ENCODE results near the gene PSME2. TPM values are rescaled to one million over a fixed set of nuclear protein-coding genes. Genes with fewer than 3 reads are reported as not detected.

The PSME2 gene
- polyA plus RNA-seq (2013) = 88.2 and 92.1 TPM in 2 replicates

GRCh38 chr14:24146453-24146977 is at the start of gene PSME2:
Gene PSME2, minus strand, starts transcription at chr14:24146610. Its CDS starts 29 bp downstream, at chr14:24146581.
- Histone ChIP-seq H4K12ac (ENCODE audit: low read depth, low read length) (peak within 1 kb of the TSS; percentile 66), H3K9ac (ENCODE audit: low read length) (peak within 1 kb of the TSS; percentile 97), H2AFZ (ENCODE audit: insufficient read depth, low read length, poor library complexity) (peak within 1 kb of the TSS; percentile 89), H3K4me2 (ENCODE audit: low read length) (peak within 1 kb of the TSS; percentile 98), H3K23ac (ENCODE audit: low read length) (no peak within 1 kb of the TSS), H3K4me3 (ENCODE audit: low read depth, low read length) (peak within 1 kb of the TSS; percentile 90), H3K4ac (ENCODE audit: low read depth, low read length) (peak within 1 kb of the TSS; percentile 93), H3K36me3 (ENCODE audit: control insufficient read depth in 1 of 2, insufficient read depth in 2 of 2, low read length in 2 of 2) (peaks cover 26 to 31% of the 10 kb centered on the region in 2 experiments), H2BK5ac (ENCODE audit: low read depth, low read length, poor library complexity) (peak within 1 kb of the TSS; percentile 85), H3K79me2 (ENCODE audit: control insufficient read depth, insufficient read depth, low read length, poor library complexity) (peaks cover 14% of the 10 kb centered on the region), H2BK120ac (ENCODE audit: insufficient read depth, low read length, poor library complexity) (peak within 1 kb of the TSS; percentile 43), H4K91ac (ENCODE audit: low read depth, low read length) (peak within 1 kb of the TSS; percentile 88), H2AK5ac (ENCODE audit: low read length) (no peak within 1 kb of the TSS), H4K8ac (ENCODE audit: low read depth, low read length) (peak within 1 kb of the TSS; percentile 88), H3K27ac (ENCODE audit: low read depth, low read length) (peak within 1 kb of the TSS; percentile 80), H3K14ac (ENCODE audit: low read length) (peak within 1 kb of the TSS; percentile 89), H3K27me3 (ENCODE audit: insufficient read depth, low read length) (no peaks in the 10 kb centered on the region), H3K18ac (ENCODE audit: low read length) (peak within 1 kb of the TSS; percentile 52), H3K4me1 (ENCODE audit: control insufficient read depth in 1 of 2, insufficient read depth in 2 of 2, low read length in 2 of 2) (peaks cover 10 to 16% of the 10 kb centered on the region in 2 experiments), H3K79me1 (ENCODE audit: low read length) (peaks cover 15% of the 10 kb centered on the region), H3K9me3 (ENCODE audit: insufficient read depth, low read depth, low read length) (peaks cover 3% of the 10 kb centered on the region), H2BK12ac (ENCODE audit: low read length) (no peak within 1 kb of the TSS)
- WGBS (ENCODE audit: extremely low coverage, insufficient coverage, insufficient read length) = no CpG with 5 or more reads among the region's 25 CpGs
- peak; percentile 95 to 96 for DNase-seq

DNA sequence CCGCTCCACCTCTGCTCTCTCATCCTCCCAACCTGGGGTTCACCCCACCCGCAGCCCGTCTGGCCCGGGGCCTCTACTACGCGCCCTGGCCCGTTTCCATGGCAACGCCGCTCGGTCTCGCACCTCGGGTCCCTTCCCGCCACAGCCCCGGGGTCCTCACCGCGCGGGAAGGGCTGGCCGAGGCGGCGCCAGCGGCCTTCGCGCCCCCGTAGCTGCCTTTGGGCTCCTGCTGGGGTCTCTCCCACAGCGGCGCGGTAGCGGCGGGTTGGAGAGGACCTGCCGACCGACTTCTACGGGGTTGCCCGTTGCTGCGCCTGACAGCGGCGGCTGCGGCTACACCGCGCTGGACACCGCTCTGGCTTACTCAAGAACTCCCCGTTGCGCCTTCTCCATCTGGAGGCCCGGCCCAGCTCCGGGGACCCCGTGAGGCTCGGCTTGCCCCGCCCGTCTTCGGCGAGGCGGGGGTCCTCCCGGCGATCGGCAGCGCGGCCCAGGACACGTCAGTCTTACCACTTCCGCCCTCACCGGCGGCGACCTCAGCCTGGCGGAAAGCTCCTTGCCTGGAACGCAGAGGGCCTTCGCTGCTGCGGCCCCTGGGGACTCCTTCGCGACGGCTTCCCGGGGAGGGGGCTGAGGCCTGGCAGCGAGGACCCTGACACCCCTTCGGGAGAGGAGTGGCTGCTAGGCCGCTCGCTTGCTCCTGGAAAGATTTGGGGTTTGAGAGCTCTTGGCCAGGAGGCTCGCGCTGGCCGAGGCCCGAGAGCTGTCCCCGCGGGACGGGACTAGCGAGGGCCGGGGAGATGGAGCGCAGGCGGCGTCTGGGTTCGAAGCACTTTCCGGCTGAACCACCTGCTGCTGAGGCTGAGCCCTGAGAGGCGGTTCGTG is 49.0 kb upstream of the PSME2 start, which contains the start of gene TM9SF1:
TSS of gene TM9SF1 (minus strand) at position 256 of the 885 bp plus-strand sequence. CDS start 422 bp downstream, outside the sequence.
- H2AK5ac ChIP-seq (ENCODE audit: low read length) = peak within 1 kb of the TSS; percentile 59
- H3K79me2 ChIP-seq (ENCODE audit: control insufficient read depth, insufficient read depth, low read length, poor library complexity) = peaks cover 11% of the 10 kb centered on the region
- WGBS (ENCODE audit: extremely low coverage, insufficient coverage, insufficient read length) = no CpG with 5 or more reads among the region's 89 CpGs
- H4K12ac ChIP-seq (ENCODE audit: low read depth, low read length) = peak within 1 kb of the TSS; percentile 95
- H2BK5ac ChIP-seq (ENCODE audit: low read depth, low read length, poor library complexity) = peak within 1 kb of the TSS; percentile 87
- H3K4me1 ChIP-seq (ENCODE audit: control insufficient read depth in 1 of 2, insufficient read depth in 2 of 2, low read length in 2 of 2) = peaks cover 6 to 8% of the 10 kb centered on the region in 2 experiments
- H3K23ac ChIP-seq (ENCODE audit: low read length) = no peak within 1 kb of the TSS
- peak; percentile 64 to 80 for DNase-seq
- H3K36me3 ChIP-seq (ENCODE audit: control insufficient read depth in 1 of 2, insufficient read depth in 2 of 2, low read length in 2 of 2) = peaks cover 14 to 20% of the 10 kb centered on the region in 2 experiments
- peak within 1 kb of the TSS; percentile 90 for H3K4ac ChIP-seq (ENCODE audit: low read depth, low read length)
- H3K4me3 ChIP-seq (ENCODE audit: low read depth, low read length) = peak within 1 kb of the TSS; percentile 75
- peak within 1 kb of the TSS; percentile 87 for H2BK120ac ChIP-seq (ENCODE audit: insufficient read depth, low read length, poor library complexity)
- H2AFZ ChIP-seq (ENCODE audit: insufficient read depth, low read length, poor library complexity) = peak within 1 kb of the TSS; percentile 90
- H3K4me2 ChIP-seq (ENCODE audit: low read length) = peak within 1 kb of the TSS; percentile 88
- peak within 1 kb of the TSS; percentile 96 for H3K14ac ChIP-seq (ENCODE audit: low read length)
- no peak within 1 kb of the TSS for H2BK12ac ChIP-seq (ENCODE audit: low read length)
- H3K27ac ChIP-seq (ENCODE audit: low read depth, low read length) = peak within 1 kb of the TSS; percentile 83
- peak within 1 kb of the TSS; percentile 79 for H3K9ac ChIP-seq (ENCODE audit: low read length)
- H4K8ac ChIP-seq (ENCODE audit: low read depth, low read length) = peak within 1 kb of the TSS; percentile 90
- peaks cover 12% of the 10 kb centered on the region for H3K79me1 ChIP-seq (ENCODE audit: low read length)
- peak within 1 kb of the TSS; percentile 91 for H4K91ac ChIP-seq (ENCODE audit: low read depth, low read length)
- H3K9me3 ChIP-seq (ENCODE audit: insufficient read depth, low read depth, low read length) = peaks cover 1% of the 10 kb centered on the region
- H3K27me3 ChIP-seq (ENCODE audit: insufficient read depth, low read length) = no peaks in the 10 kb centered on the region
- peak within 1 kb of the TSS; percentile 87 for H3K18ac ChIP-seq (ENCODE audit: low read length)

GRCh38 chr14:24194873-24195185 is 48.4 kb upstream of the PSME2 start:
- Histone ChIP-seq H3K79me2 (ENCODE audit: control insufficient read depth, insufficient read depth, low read length, poor library complexity) (peaks cover 11% of the 10 kb centered on the region), H2BK12ac (ENCODE audit: low read length) (no peak overlapping the region), H3K27me3 (ENCODE audit: insufficient read depth, low read length) (no peaks in the 10 kb centered on the region), H4K91ac (ENCODE audit: low read depth, low read length) (peak overlapping the region; percentile 91), H3K4me2 (ENCODE audit: low read length) (peak overlapping the region; percentile 88), H3K36me3 (ENCODE audit: control insufficient read depth in 1 of 2, insufficient read depth in 2 of 2, low read length in 2 of 2) (peaks cover 14 to 24% of the 10 kb centered on the region in 2 experiments), H3K14ac (ENCODE audit: low read length) (peak overlapping the region; percentile 96), H3K4me3 (ENCODE audit: low read depth, low read length) (peak overlapping the region; percentile 75), H4K12ac (ENCODE audit: low read depth, low read length) (peak overlapping the region; percentile 95), H2BK120ac (ENCODE audit: insufficient read depth, low read length, poor library complexity) (peak overlapping the region; percentile 87), H3K4me1 (ENCODE audit: control insufficient read depth in 1 of 2, insufficient read depth in 2 of 2, low read length in 2 of 2) (peaks cover 6 to 8% of the 10 kb centered on the region in 2 experiments), H4K8ac (ENCODE audit: low read depth, low read length) (peak overlapping the region; percentile 90), H3K79me1 (ENCODE audit: low read length) (peaks cover 12% of the 10 kb centered on the region), H3K27ac (ENCODE audit: low read depth, low read length) (peak overlapping the region; percentile 83), H2BK5ac (ENCODE audit: low read depth, low read length, poor library complexity) (peak overlapping the region; percentile 87), H3K18ac (ENCODE audit: low read length) (peak overlapping the region; percentile 87), H2AFZ (ENCODE audit: insufficient read depth, low read length, poor library complexity) (peak overlapping the region; percentile 84), H2AK5ac (ENCODE audit: low read length) (peak overlapping the region; percentile 59), H3K9ac (ENCODE audit: low read length) (peak overlapping the region; percentile 79), H3K4ac (ENCODE audit: low read depth, low read length) (peak overlapping the region; percentile 90), H3K9me3 (ENCODE audit: insufficient read depth, low read depth, low read length) (peaks cover 1% of the 10 kb centered on the region), H3K23ac (ENCODE audit: low read length) (no peak overlapping the region)
- WGBS (ENCODE audit: extremely low coverage, insufficient coverage, insufficient read length) = no CpG with 5 or more reads among the region's 8 CpGs
- no peak for DNase-seq

DNA sequence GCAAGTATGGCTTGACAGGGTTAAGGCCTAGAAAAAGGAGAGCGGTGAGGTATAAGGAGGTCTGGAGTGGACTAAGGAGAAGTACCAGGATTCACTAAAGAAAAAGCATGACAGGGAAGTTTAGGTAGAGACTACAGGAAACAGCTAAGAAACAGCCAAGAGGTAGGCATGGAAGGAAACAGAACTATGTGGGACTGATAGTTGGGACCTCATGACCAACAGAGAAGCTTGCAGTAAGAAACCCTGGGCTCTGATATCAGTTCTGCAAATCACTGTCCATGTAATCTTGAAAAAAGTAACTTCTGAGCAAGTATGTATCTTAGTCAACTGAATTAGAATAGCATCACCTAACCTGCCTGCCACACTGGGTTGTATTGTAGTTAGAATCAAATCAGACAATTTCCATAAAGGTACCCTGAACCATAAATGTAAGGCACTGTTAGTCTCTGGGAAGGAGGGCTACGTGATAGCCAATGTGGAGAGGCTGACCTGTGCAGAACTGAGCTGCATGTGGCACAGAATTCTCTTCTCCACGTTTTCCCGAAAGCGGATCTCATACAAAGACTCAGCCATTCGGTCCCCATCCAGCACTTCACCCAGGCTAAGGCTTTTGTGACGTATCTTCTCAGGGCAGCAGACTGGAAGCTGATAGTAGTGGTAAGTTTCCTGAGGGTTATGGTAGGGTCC is 47.9 kb upstream of the PSME2 start:
- peak overlapping the region; percentile 84 for H2AFZ ChIP-seq (ENCODE audit: insufficient read depth, low read length, poor library complexity)
- no peak overlapping the region for H2BK12ac ChIP-seq (ENCODE audit: low read length)
- no peaks in the 10 kb centered on the region for H3K27me3 ChIP-seq (ENCODE audit: insufficient read depth, low read length)
- no peak overlapping the region for H3K23ac ChIP-seq (ENCODE audit: low read length)
- H4K91ac ChIP-seq (ENCODE audit: low read depth, low read length) = peak overlapping the region; percentile 91
- H3K9me3 ChIP-seq (ENCODE audit: insufficient read depth, low read depth, low read length) = peaks cover 1% of the 10 kb centered on the region
- H2BK5ac ChIP-seq (ENCODE audit: low read depth, low read length, poor library complexity) = no peak overlapping the region
- peaks cover 14 to 26% of the 10 kb centered on the region in 2 experiments for H3K36me3 ChIP-seq (ENCODE audit: control insufficient read depth in 1 of 2, insufficient read depth in 2 of 2, low read length in 2 of 2)
- WGBS (ENCODE audit: extremely low coverage, insufficient coverage, insufficient read length) = no CpG with 5 or more reads among the region's 7 CpGs
- peak overlapping the region; percentile 88 for H3K4me2 ChIP-seq (ENCODE audit: low read length)
- peak overlapping the region; percentile 75 for H3K4me3 ChIP-seq (ENCODE audit: low read depth, low read length)
- H3K4me1 ChIP-seq (ENCODE audit: control insufficient read depth in 1 of 2, insufficient read depth in 2 of 2, low read length in 2 of 2) = peaks cover 8 to 10% of the 10 kb centered on the region in 2 experiments
- H3K27ac ChIP-seq (ENCODE audit: low read depth, low read length) = no peak overlapping the region
- H3K14ac ChIP-seq (ENCODE audit: low read length) = peak overlapping the region; percentile 96
- H3K18ac ChIP-seq (ENCODE audit: low read length) = peak overlapping the region; percentile 57
- H3K79me2 ChIP-seq (ENCODE audit: control insufficient read depth, insufficient read depth, low read length, poor library complexity) = peaks cover 11% of the 10 kb centered on the region
- peak overlapping the region; percentile 90 for H3K4ac ChIP-seq (ENCODE audit: low read depth, low read length)
- peak overlapping the region; percentile 87 for H2BK120ac ChIP-seq (ENCODE audit: insufficient read depth, low read length, poor library complexity)
- H3K79me1 ChIP-seq (ENCODE audit: low read length) = peaks cover 12% of the 10 kb centered on the region
- peak overlapping the region; percentile 59 for H2AK5ac ChIP-seq (ENCODE audit: low read length)
- peak overlapping the region; percentile 23 for H3K9ac ChIP-seq (ENCODE audit: low read length)
- H4K8ac ChIP-seq (ENCODE audit: low read depth, low read length) = peak overlapping the region; percentile 90
- no peak for DNase-seq
- peak overlapping the region; percentile 95 for H4K12ac ChIP-seq (ENCODE audit: low read depth, low read length)

Measured in trophoblast cell (in vitro differentiated cells and primary cell).